ENCODE data around the gene SPEG.

DNA sequence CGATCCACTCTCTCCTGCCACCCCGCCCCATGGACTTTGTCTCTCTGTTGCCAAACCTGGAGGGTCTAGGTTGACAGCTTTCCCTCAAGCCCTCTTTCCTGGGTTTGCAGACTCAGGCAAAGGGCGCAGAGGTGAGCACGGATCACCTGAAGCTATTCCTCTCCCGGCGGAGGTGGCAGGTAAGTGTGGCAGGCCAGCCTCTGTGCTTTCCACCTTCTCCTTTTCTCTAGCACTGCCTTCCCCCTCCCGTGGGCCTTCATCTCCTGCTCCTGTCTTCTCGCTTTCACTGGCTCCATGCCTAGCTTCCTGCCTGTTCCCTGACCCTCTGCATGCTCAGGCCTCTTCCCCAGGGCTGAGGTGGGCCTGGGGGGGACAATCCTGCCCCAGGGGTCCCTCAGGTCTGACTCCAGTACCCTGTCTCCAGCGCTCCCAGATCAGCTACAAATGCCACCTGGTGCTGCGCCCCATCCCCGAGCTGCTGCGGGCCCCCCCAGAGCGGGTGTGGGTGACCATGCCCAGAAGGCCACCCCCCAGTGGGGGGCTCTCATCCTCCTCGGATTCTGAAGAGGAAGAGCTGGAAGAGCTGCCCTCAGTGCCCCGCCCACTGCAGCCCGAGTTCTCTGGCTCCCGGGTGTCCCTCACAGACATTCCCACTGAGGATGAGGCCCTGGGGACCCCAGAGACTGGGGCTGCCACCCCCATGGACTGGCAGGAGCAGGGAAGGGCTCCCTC lies 48.2 kb downstream of the SPEG start:
- TF ChIP-seq, protein P1, sequence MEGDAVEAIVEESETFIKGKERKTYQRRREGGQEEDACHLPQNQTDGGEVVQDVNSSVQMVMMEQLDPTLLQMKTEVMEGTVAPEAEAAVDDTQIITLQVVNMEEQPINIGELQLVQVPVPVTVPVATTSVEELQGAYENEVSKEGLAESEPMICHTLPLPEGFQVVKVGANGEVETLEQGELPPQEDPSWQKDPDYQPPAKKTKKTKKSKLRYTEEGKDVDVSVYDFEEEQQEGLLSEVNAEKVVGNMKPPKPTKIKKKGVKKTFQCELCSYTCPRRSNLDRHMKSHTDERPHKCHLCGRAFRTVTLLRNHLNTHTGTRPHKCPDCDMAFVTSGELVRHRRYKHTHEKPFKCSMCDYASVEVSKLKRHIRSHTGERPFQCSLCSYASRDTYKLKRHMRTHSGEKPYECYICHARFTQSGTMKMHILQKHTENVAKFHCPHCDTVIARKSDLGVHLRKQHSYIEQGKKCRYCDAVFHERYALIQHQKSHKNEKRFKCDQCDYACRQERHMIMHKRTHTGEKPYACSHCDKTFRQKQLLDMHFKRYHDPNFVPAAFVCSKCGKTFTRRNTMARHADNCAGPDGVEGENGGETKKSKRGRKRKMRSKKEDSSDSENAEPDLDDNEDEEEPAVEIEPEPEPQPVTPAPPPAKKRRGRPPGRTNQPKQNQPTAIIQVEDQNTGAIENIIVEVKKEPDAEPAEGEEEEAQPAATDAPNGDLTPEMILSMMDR (conservative IDR thresholded peaks at IDR 0.05; ENCODE audit: low read depth, low read length) = no peak
- TF ChIP-seq EZH2 (IDR thresholded peaks at IDR 0.05; ENCODE audit: low read length, unreplicated experiment) (no peak), EZH2phosphoT487 (IDR thresholded peaks at IDR 0.05; ENCODE audit: borderline replicate concordance, low read length) (no peak)

Data from PC-3 (cell line).